A549 treated with dexamethasone at 1 μM for 4 hours (cell line): ENCODE data around the gene IPO11. TPM values are rescaled to one million over a fixed set of nuclear protein-coding genes. Genes with fewer than 3 reads are reported as not detected.

Experiments
- total RNA-seq: library from RNA; stranded (reverse); fragments of 200-300 nt; extraction: Qiagen RNA extraction; gene quantifications from 5 replicates; pipeline ENCODE4 v1.2.3, GENCODE V29; 2022

Gene IPO11
- 15.1 to 20.2 TPM (median 17.9 TPM) in 5 replicates for total RNA-seq

GRCh38 chr5:62412549-62413329 is at the start of gene IPO11:
Gene IPO11, plus strand, starts transcription at chr5:62412763. Its CDS starts 24,517 bp downstream, at chr5:62437280.

GRCh38 chr5:62403411-62404250 is 8.9 kb upstream of the IPO11 start, which contains the start of gene DIMT1:
Gene DIMT1, minus strand, starts transcription at chr5:62403905. Its CDS starts 133 bp downstream, at chr5:62403772.

GRCh38 chr5:62578540-62578939 is 166.0 kb downstream of the IPO11 start, which contains the start of gene LRRC70:
Gene LRRC70, plus strand, starts transcription at chr5:62578819. Its CDS starts 620 bp downstream, at chr5:62579439.

Other genes starting within 250 kb of the IPO11 start
- gene KIF2A, start 106.6 kb upstream of the IPO11 start, total RNA-seq, result 32.0 to 46.6 TPM (median 40.6 TPM) in 5 replicates
- gene DIMT1, start 8.9 kb upstream of the IPO11 start, total RNA-seq, result 36.0 to 39.1 TPM (median 38.3 TPM) in 5 replicates
- gene LRRC70, start 166.1 kb downstream of the IPO11 start, total RNA-seq, result 0.06 to 0.40 TPM (median 0.30 TPM) in 5 replicates